ENCODE measurements around the gene NPS.

GRCh38 chr10:127526161-127526560, 22.9 kb upstream of the NPS start:
- no peak for TF ChIP-seq GLI4 (tag by site-specific recombination; IDR thresholded peaks at IDR 0.05)
- no peak for TF ChIP-seq ZNF777 (tag by site-specific recombination; IDR thresholded peaks at IDR 0.05; ENCODE audit: borderline replicate concordance)
- no peak for TF ChIP-seq YY1 (tag by site-specific recombination; IDR thresholded peaks at IDR 0.05)
- no peak for TF ChIP-seq CTCF (tag by site-specific recombination; IDR thresholded peaks at IDR 0.05)
- no peak for TF ChIP-seq PRDM1 (tag by site-specific recombination; IDR thresholded peaks at IDR 0.05)
- TF ChIP-seq ZBTB20 (tag by site-specific recombination; IDR thresholded peaks at IDR 0.05) = no peak
- TF ChIP-seq ZBTB10 (tag by site-specific recombination; IDR thresholded peaks at IDR 0.05) = no peak
- TF ChIP-seq ZNF580 (tag by site-specific recombination; IDR thresholded peaks at IDR 0.05) = no peak

All from HEK293 (cell line).